PFSK-1 (cell line): ENCODE measurements around the gene POLR3G.

ENCODE experiments used
- TAF1 ChIP-seq: IDR thresholded peaks from 2 replicates; pipeline ENCODE4 v1.6.1; 2012; ENCODE audit warnings: low read length, control low read depth, borderline replicate concordance; ENCODE audit not compliant: insufficient read depth
- TF ChIP-seq, protein P1 (sequence below), 2 experiments: IDR thresholded peaks; 2 replicates each; pipeline versions ENCODE4 v1.6.1 to v1.8.0; 2011 to 2012; ENCODE audit warnings: low read depth in 2 of 2, low read length in 2 of 2, control low read depth in 1 of 2, inconsistent platforms in 1 of 2, mild to moderate bottlenecking in 1 of 2, moderate library complexity in 1 of 2; ENCODE audit not compliant: insufficient read depth in 1 of 2

DNA sequence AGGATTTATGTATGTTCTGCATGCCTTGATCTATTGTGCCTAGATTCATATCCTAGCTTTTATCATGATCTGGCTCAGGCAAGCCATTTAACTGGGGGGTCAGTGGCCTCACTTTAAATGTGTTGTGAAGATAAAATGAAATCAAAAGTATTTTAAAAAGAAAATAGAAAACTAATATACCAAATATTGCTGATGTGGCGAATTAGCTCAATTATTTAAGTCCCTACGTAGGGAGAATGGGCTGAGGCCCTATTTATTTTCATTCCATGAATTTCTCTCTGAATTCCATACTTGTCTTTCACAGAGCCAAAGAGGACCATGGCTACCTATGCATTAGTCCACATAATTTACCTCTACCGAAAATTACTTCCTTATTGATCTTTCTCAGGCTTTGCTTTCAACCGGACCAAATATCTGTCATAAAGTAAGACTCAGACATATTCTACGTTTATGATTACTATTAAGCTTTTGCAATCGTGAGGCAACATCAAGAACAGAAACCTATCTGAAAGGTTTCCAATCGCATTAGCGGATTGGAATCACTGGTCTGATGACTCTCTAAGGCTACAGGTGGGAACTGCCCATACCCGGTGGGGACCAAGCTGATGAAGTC is 1.8 kb upstream of the POLR3G start:
- TF ChIP-seq, protein P1, sequence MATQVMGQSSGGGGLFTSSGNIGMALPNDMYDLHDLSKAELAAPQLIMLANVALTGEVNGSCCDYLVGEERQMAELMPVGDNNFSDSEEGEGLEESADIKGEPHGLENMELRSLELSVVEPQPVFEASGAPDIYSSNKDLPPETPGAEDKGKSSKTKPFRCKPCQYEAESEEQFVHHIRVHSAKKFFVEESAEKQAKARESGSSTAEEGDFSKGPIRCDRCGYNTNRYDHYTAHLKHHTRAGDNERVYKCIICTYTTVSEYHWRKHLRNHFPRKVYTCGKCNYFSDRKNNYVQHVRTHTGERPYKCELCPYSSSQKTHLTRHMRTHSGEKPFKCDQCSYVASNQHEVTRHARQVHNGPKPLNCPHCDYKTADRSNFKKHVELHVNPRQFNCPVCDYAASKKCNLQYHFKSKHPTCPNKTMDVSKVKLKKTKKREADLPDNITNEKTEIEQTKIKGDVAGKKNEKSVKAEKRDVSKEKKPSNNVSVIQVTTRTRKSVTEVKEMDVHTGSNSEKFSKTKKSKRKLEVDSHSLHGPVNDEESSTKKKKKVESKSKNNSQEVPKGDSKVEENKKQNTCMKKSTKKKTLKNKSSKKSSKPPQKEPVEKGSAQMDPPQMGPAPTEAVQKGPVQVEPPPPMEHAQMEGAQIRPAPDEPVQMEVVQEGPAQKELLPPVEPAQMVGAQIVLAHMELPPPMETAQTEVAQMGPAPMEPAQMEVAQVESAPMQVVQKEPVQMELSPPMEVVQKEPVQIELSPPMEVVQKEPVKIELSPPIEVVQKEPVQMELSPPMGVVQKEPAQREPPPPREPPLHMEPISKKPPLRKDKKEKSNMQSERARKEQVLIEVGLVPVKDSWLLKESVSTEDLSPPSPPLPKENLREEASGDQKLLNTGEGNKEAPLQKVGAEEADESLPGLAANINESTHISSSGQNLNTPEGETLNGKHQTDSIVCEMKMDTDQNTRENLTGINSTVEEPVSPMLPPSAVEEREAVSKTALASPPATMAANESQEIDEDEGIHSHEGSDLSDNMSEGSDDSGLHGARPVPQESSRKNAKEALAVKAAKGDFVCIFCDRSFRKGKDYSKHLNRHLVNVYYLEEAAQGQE (IDR thresholded peaks at IDR 0.05; ENCODE audit: insufficient read depth in 1 of 2, low read depth in 2 of 2, low read length in 2 of 2), result no peak
- TF ChIP-seq TAF1, result no peak
